HCT116 (cell line): ENCODE data around the gene KCTD18. TPM values are rescaled to one million over a fixed set of nuclear protein-coding genes. Genes with fewer than 3 reads are reported as not detected.

Experiments
- ATAC-seq: fragments of 200-7000 bp; cut with Tn5 transposase; 2 replicates; pipeline ENCODE4 v1.9.1; 2020; ENCODE audit warnings: mild to moderate bottlenecking, moderate library complexity
- BruUV-seq: library from RNA; stranded (reverse); fragments of 400-500 nt; replicated peaks from 2 replicates; lab custom pipeline; 2021; lab: Mats Ljungman, UMichigan
- CTCF ChIA-PET: fragments of 300-600 bp; sonication (Branson Sonifier 250); formaldehyde crosslinking; loops from one replicate; lab custom pipeline; 2021; ENCODE audit warnings: antibody characterized with exemption; lab: Charles Lee
- POLR2A ChIA-PET: fragments of 300-600, 350-600 bp; sonication (Branson Sonifier 250); formaldehyde crosslinking; loops from one replicate; lab custom pipeline; 2021; ENCODE audit warnings: antibody characterized with exemption; lab: Charles Lee
- RAD21 ChIA-PET, 2 experiments: fragments of 300-600 bp; sonication (Branson Sonifier 250); formaldehyde crosslinking; loops; one replicate each; lab custom pipeline; 2023; ENCODE audit warnings: low total read pairs in 2 of 2; ENCODE audit not compliant: uncharacterized antibody in 2 of 2, unreplicated experiment in 2 of 2, low non-redundant PET in 1 of 2; lab: Charles Lee
- DNase-seq: peaks from one replicate; pipeline ENCODE4 v3.0.0-alpha.2; 2010; ENCODE audit warnings: low read depth, low spot score
- H2AFZ ChIP-seq: fragments of 200-600 bp; shearing (Covaris generic), sonication (generic); 2 replicates; pipeline ENCODE4 v1.6.1; 2017; ENCODE audit warnings: low read depth, mixed run types, mixed read lengths, antibody characterized with exemption, low read length; ENCODE audit not compliant: poor library complexity, severe bottlenecking
- H3K27ac ChIP-seq: 2 replicates; pipeline ENCODE4 v1.5.1; 2012; ENCODE audit warnings: low read depth, low read length
- H3K27me3 ChIP-seq: fragments of 200-600 bp; sonication (generic); 2 replicates; pipeline ENCODE4 v1.6.1; 2016; ENCODE audit warnings: mixed run types, low read length, mixed read lengths; ENCODE audit not compliant: insufficient read depth
- H3K36me3 ChIP-seq, 2 experiments: fragments of 200-500 bp in 1 of 2; fragments of 200-600 bp in 1 of 2; sonication (Bioruptor generic) in 1 of 2; sonication (generic) in 1 of 2; 2 replicates each; pipeline versions ENCODE4 v1.5.1 to v1.6.1; 2014 to 2016; ENCODE audit warnings: low read length in 2 of 2, inconsistent platforms in 1 of 2, mixed read lengths in 1 of 2, mixed run types in 1 of 2; ENCODE audit not compliant: insufficient read depth in 2 of 2, control insufficient read depth in 1 of 2
- H3K4me1 ChIP-seq, 2 experiments: fragments of 200-600 bp in 1 of 2; sonication (generic) in 1 of 2; 2 replicates each; pipeline versions ENCODE4 v1.5.1 to v1.6.1; 2012 to 2017; ENCODE audit warnings: low read length in 2 of 2, inconsistent platforms in 1 of 2, mild to moderate bottlenecking in 1 of 2, mixed read lengths in 1 of 2, mixed run types in 1 of 2, moderate library complexity in 1 of 2; ENCODE audit not compliant: insufficient read depth in 2 of 2, control insufficient read depth in 1 of 2
- H3K4me2 ChIP-seq: fragments of 200-600 bp; sonication (generic); 2 replicates; pipeline ENCODE4 v1.6.1; 2017; ENCODE audit warnings: mixed run types, low read length, mixed read lengths
- H3K4me3 ChIP-seq, 2 experiments: fragments of 200-600 bp in 1 of 2; sonication (generic) in 1 of 2; replicated peaks in 1 of 2; 2 replicates each; pipeline ENCODE4 v1.5.1; 2011 to 2016; ENCODE audit warnings: low read length in 2 of 2, control low read depth in 1 of 2, low read depth in 1 of 2, mild to moderate bottlenecking in 1 of 2, mixed read lengths in 1 of 2, mixed run types in 1 of 2
- H3K79me2 ChIP-seq: fragments of 200-600 bp; sonication (generic); 2 replicates; pipeline ENCODE4 v1.6.1; 2017; ENCODE audit warnings: mild to moderate bottlenecking, mixed run types, low read length, moderate library complexity, mixed read lengths; ENCODE audit not compliant: insufficient read depth
- H3K9ac ChIP-seq: fragments of 200-600 bp; sonication (generic); 2 replicates; pipeline ENCODE4 v1.6.1; 2016; ENCODE audit warnings: low read length, mixed read lengths
- H3K9me2 ChIP-seq: fragments of 200-600 bp; sonication (generic), shearing (Covaris generic); 2 replicates; pipeline ENCODE4 v1.6.1; 2017; ENCODE audit warnings: mixed run types, mild to moderate bottlenecking, moderate library complexity; ENCODE audit not compliant: insufficient read depth
- H3K9me3 ChIP-seq, 2 experiments: fragments of 200-500 bp in 1 of 2; fragments of 200-600 bp in 1 of 2; sonication (Bioruptor generic) in 1 of 2; sonication (generic) in 1 of 2; 2 replicates each; pipeline ENCODE4 v1.6.1; 2014 to 2017; ENCODE audit warnings: low read length in 2 of 2, mixed read lengths in 2 of 2, inconsistent platforms in 1 of 2, low read depth in 1 of 2, mild to moderate bottlenecking in 1 of 2, mixed run types in 1 of 2, moderate library complexity in 1 of 2; ENCODE audit not compliant: control insufficient read depth in 1 of 2, insufficient read depth in 1 of 2
- H4K20me1 ChIP-seq: fragments of 200-600 bp; sonication (generic), shearing (Covaris generic); 2 replicates; pipeline ENCODE4 v1.6.1; 2017; ENCODE audit warnings: mixed run types, mild to moderate bottlenecking, moderate library complexity; ENCODE audit not compliant: insufficient read depth
- EGR1 ChIP-seq: IDR thresholded peaks from 2 replicates; pipeline ENCODE4 v1.6.1; 2012; ENCODE audit warnings: low read depth
- EZH2 ChIP-seq: fragments of 200-600 bp; sonication (generic); IDR thresholded peaks from 2 replicates; pipeline ENCODE4 v1.6.1; 2017; ENCODE audit warnings: antibody characterized with exemption, mixed run types
- RAD21 ChIP-seq: IDR thresholded peaks from 2 replicates; pipeline ENCODE4 v1.6.1; 2012; ENCODE audit warnings: low read depth, mild to moderate bottlenecking
- SIN3A ChIP-seq: IDR thresholded peaks from 2 replicates; pipeline ENCODE4 v1.6.1; 2012; ENCODE audit warnings: low read depth
- SP1 ChIP-seq: IDR thresholded peaks from 2 replicates; pipeline ENCODE4 v1.6.1; 2012; ENCODE audit warnings: low read depth
- TCF7L2 ChIP-seq: IDR thresholded peaks from 2 replicates; pipeline ENCODE4 v1.7.0; 2011; ENCODE audit warnings: borderline replicate concordance, inconsistent platforms; ENCODE audit not compliant: insufficient read depth, insufficient read length; ENCODE audit errors: extremely low read depth
- YY1 ChIP-seq: IDR thresholded peaks from 2 replicates; pipeline ENCODE4 v1.6.1; 2011; ENCODE audit warnings: low read length, low read depth, moderate library complexity, mild to moderate bottlenecking; ENCODE audit not compliant: insufficient replicate concordance; ENCODE audit errors: extremely low read depth
- ZNF274 ChIP-seq: fragments of 200-500 bp; sonication (Bioruptor generic); IDR thresholded peaks from 2 replicates; pipeline ENCODE4 v1.6.1; 2014; ENCODE audit warnings: mild to moderate bottlenecking, low read depth, low read length, inconsistent platforms
- intact Hi-C: fragments of 100-400 bp; cut with micrococcal nuclease; formaldehyde crosslinking; loops from 2 replicates; pipeline ENCODE4 v1.10.0; 2022
- total RNA-seq: library from RNA; stranded (reverse); gene quantifications from one replicate; pipeline ENCODE4 v1.2.1, GENCODE V29; 2021; ENCODE audit not compliant: unreplicated experiment
- TF ChIP-seq, protein P1 (sequence below): IDR thresholded peaks from 2 replicates; pipeline ENCODE4 v1.6.1; 2011; ENCODE audit warnings: mild to moderate bottlenecking, low read length, moderate library complexity; ENCODE audit not compliant: insufficient replicate concordance; ENCODE audit errors: extremely low read depth
- TF ChIP-seq, protein P2 (sequence below): IDR thresholded peaks from 2 replicates; pipeline ENCODE4 v1.6.1; 2012

Gene KCTD18
- total RNA-seq, 1 experiment from 2014 or later: 12.8 TPM

DNA sequence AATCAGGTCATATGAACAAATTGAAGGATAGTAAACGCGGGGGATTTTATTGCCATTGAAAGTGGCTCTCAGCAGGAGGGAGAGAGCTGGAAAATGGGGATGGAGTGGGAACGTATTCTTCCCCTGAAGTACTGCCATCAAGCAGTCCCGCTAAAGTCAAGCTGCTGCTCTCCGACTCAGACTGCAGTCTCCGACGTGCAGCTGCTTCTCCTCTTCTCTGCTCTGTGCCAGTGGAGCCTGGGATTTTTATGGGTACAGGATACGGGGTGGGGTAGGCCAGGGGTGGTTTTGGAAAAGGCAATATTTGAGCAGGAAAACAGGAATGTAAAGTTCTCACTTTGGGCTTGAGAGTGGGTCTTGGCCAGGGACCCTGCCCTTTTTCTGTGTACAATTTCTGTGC, 33.0 kb downstream of the KCTD18 start:
- BruUV-seq: no TSS peak
- Histone ChIP-seq H3K9me2 (no peaks in the 10 kb centered on the region), H3K4me2 (no peak overlapping the region), H3K27me3 (no peaks in the 10 kb centered on the region), H3K4me3 (no peak overlapping the region), H3K36me3 (peaks cover 17 to 21% of the 10 kb centered on the region in 2 experiments; a peak in 3 of 4 replicates), H3K9me3 (no peaks in the 10 kb centered on the region), H2AFZ (no peak overlapping the region), H3K27ac (no peak overlapping the region), H3K9ac (no peak overlapping the region), H3K79me2 (no peaks in the 10 kb centered on the region), H4K20me1 (no peaks in the 10 kb centered on the region), H3K4me1 (peaks cover 0 to 19% of the 10 kb centered on the region in 2 experiments; a peak in 2 of 4 replicates)
- POLR2A ChIA-PET: no interaction called here
- intact Hi-C loops: no loop called here
- TF ChIP-seq SP1: no peak
- no peak for TF ChIP-seq ZNF274
- no peak for TF ChIP-seq TCF7L2
- no peak for TF ChIP-seq RAD21
- TF ChIP-seq SIN3A: no peak
- TF ChIP-seq, protein P1, sequence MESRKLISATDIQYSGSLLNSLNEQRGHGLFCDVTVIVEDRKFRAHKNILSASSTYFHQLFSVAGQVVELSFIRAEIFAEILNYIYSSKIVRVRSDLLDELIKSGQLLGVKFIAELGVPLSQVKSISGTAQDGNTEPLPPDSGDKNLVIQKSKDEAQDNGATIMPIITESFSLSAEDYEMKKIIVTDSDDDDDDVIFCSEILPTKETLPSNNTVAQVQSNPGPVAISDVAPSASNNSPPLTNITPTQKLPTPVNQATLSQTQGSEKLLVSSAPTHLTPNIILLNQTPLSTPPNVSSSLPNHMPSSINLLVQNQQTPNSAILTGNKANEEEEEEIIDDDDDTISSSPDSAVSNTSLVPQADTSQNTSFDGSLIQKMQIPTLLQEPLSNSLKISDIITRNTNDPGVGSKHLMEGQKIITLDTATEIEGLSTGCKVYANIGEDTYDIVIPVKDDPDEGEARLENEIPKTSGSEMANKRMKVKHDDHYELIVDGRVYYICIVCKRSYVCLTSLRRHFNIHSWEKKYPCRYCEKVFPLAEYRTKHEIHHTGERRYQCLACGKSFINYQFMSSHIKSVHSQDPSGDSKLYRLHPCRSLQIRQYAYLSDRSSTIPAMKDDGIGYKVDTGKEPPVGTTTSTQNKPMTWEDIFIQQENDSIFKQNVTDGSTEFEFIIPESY: no peak
- no peak for TF ChIP-seq EZH2
- TF ChIP-seq YY1: no peak
- TF ChIP-seq, protein P2, sequence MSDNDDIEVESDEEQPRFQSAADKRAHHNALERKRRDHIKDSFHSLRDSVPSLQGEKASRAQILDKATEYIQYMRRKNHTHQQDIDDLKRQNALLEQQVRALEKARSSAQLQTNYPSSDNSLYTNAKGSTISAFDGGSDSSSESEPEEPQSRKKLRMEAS: no peak
- no peak for TF ChIP-seq EGR1
- CTCF ChIA-PET: interaction anchor here (1.5 kb wide), 1 partner anchor 8 kb away, joined by 3 read pairs; no protein-coding TSS in a partner anchor
- ATAC-seq (no peak), DNase-seq (no peak)
- RAD21 ChIA-PET: no interaction called here
